Neural cell (in vitro differentiated cells): ENCODE data around the gene CYP19A1.

Experiments
- EP300 ChIP-seq: fragments of 450-650 bp; conservative IDR thresholded peaks from 2 replicates; pipeline ENCODE4 v1.6.1; 2014; ENCODE audit warnings: antibody characterized with exemption, mild to moderate bottlenecking, moderate library complexity; ENCODE audit not compliant: poor library complexity, severe bottlenecking
- POLR2AphosphoS5 ChIP-seq: IDR thresholded peaks from 2 replicates; pipeline ENCODE4 v1.6.1; 2012
- SMC3 ChIP-seq: fragments of 450-650 bp; conservative IDR thresholded peaks from 2 replicates; pipeline ENCODE4 v1.6.1; 2014; ENCODE audit warnings: antibody characterized with exemption, mild to moderate bottlenecking, moderate library complexity; ENCODE audit not compliant: poor library complexity
- TAF1 ChIP-seq: IDR thresholded peaks from 2 replicates; pipeline ENCODE4 v1.6.1; 2012; ENCODE audit warnings: low read depth
- TF ChIP-seq, protein P1 (sequence below): IDR thresholded peaks from 2 replicates; pipeline ENCODE4 v1.6.1; 2012; ENCODE audit warnings: borderline replicate concordance
- TF ChIP-seq, protein P2 (sequence below): fragments of 450-650 bp; IDR thresholded peaks from 2 replicates; pipeline ENCODE4 v1.5.1; 2014; ENCODE audit warnings: antibody characterized with exemption, mild to moderate bottlenecking, moderate library complexity; ENCODE audit not compliant: poor library complexity, severe bottlenecking

DNA sequence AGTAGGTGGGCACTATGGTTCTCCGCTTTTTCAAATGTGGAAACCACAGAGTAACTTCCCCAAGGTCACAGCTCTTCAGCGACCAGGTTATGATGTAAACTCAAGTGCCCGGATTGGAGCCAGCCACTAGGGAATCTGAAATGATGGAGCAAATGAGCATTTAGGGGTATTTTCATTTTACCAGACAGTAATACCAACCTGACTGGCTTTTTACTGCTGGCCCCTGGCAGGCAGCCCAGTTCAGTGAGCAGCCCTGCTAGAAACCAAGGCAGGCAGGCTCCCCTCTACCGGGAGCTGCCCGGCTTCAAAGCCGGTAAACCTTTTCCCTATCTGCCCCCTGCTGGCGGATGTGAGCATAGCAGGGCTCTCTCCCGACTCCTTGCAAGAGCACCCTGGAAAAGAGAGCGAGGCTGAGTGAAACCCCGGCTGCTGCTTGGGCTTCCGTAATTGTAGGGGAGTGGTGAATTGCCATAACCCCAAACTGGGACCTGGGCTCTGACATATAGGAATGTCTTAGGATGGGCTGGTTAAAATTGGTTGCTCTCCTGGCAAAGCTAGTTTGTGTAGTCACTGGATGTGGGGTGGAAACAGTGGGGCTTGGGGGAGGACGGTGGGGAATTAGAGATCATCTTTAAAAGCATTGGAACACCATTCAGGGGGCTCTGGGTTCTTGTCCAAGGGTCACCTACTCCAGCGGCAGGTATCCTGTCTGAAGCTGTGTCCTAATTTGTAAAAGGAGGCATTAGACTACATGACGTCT is 145.7 kb downstream of the CYP19A1 start:
- TF ChIP-seq SMC3 = peak; percentile 61
- TF ChIP-seq, protein P1, sequence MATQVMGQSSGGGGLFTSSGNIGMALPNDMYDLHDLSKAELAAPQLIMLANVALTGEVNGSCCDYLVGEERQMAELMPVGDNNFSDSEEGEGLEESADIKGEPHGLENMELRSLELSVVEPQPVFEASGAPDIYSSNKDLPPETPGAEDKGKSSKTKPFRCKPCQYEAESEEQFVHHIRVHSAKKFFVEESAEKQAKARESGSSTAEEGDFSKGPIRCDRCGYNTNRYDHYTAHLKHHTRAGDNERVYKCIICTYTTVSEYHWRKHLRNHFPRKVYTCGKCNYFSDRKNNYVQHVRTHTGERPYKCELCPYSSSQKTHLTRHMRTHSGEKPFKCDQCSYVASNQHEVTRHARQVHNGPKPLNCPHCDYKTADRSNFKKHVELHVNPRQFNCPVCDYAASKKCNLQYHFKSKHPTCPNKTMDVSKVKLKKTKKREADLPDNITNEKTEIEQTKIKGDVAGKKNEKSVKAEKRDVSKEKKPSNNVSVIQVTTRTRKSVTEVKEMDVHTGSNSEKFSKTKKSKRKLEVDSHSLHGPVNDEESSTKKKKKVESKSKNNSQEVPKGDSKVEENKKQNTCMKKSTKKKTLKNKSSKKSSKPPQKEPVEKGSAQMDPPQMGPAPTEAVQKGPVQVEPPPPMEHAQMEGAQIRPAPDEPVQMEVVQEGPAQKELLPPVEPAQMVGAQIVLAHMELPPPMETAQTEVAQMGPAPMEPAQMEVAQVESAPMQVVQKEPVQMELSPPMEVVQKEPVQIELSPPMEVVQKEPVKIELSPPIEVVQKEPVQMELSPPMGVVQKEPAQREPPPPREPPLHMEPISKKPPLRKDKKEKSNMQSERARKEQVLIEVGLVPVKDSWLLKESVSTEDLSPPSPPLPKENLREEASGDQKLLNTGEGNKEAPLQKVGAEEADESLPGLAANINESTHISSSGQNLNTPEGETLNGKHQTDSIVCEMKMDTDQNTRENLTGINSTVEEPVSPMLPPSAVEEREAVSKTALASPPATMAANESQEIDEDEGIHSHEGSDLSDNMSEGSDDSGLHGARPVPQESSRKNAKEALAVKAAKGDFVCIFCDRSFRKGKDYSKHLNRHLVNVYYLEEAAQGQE = no peak
- TF ChIP-seq, protein P2, sequence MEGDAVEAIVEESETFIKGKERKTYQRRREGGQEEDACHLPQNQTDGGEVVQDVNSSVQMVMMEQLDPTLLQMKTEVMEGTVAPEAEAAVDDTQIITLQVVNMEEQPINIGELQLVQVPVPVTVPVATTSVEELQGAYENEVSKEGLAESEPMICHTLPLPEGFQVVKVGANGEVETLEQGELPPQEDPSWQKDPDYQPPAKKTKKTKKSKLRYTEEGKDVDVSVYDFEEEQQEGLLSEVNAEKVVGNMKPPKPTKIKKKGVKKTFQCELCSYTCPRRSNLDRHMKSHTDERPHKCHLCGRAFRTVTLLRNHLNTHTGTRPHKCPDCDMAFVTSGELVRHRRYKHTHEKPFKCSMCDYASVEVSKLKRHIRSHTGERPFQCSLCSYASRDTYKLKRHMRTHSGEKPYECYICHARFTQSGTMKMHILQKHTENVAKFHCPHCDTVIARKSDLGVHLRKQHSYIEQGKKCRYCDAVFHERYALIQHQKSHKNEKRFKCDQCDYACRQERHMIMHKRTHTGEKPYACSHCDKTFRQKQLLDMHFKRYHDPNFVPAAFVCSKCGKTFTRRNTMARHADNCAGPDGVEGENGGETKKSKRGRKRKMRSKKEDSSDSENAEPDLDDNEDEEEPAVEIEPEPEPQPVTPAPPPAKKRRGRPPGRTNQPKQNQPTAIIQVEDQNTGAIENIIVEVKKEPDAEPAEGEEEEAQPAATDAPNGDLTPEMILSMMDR = peak; percentile 67
- TF ChIP-seq TAF1 = no peak
- TF ChIP-seq EP300 = no peak
- no peak for TF ChIP-seq POLR2AphosphoS5
